A673 (cell line): ENCODE results near the gene HPCAL1. TPM values are rescaled to one million over a fixed set of nuclear protein-coding genes. Genes with fewer than 3 reads are reported as not detected.

ENCODE experiments used
- BruUV-seq: library from RNA; stranded (reverse); fragments of 400-500 nt; replicated peaks from 2 replicates; lab custom pipeline; 2021; lab: Mats Ljungman, UMichigan
- CTCF ChIA-PET: fragments of 300-600 bp; sonication (Branson Sonifier 250); formaldehyde crosslinking; loops from one replicate; lab custom pipeline; 2022; ENCODE audit warnings: antibody characterized with exemption; lab: Charles Lee
- POLR2A ChIA-PET: fragments of 300-600 bp; sonication (Branson Sonifier 250); formaldehyde crosslinking; loops from one replicate; lab custom pipeline; 2022; ENCODE audit warnings: antibody characterized with exemption; ENCODE audit not compliant: low non-redundant PET; lab: Charles Lee
- DNase-seq: peaks from one replicate; pipeline ENCODE4 v3.0.0-alpha.2; 2015; ENCODE audit warnings: low spot score
- H3K27ac ChIP-seq: fragments of 200-600 bp; sonication (generic); 2 replicates; pipeline ENCODE4 v1.5.1; 2016; ENCODE audit warnings: mixed run types, low read depth, mild to moderate bottlenecking, mixed read lengths, antibody characterized with exemption, low read length; ENCODE audit not compliant: poor library complexity, severe bottlenecking
- H3K27me3 ChIP-seq: fragments of 200-600 bp; sonication (generic); replicated peaks from 2 replicates; pipeline ENCODE4 v1.6.1; 2017; ENCODE audit warnings: mixed run types, low read depth, mild to moderate bottlenecking, mixed read lengths, antibody characterized with exemption, low read length; ENCODE audit not compliant: insufficient read depth, poor library complexity
- H3K36me3 ChIP-seq: fragments of 200-600 bp; sonication (generic); 2 replicates; pipeline ENCODE4 v1.6.1; 2016; ENCODE audit warnings: mixed run types, mild to moderate bottlenecking, mixed read lengths, antibody characterized with exemption, low read length; ENCODE audit not compliant: insufficient read depth, poor library complexity, severe bottlenecking
- H3K4me1 ChIP-seq: fragments of 200-600 bp; sonication (generic); 2 replicates; pipeline ENCODE4 v1.6.1; 2017; ENCODE audit warnings: mixed run types, mild to moderate bottlenecking, mixed read lengths, antibody characterized with exemption, low read length; ENCODE audit not compliant: insufficient read depth, poor library complexity, severe bottlenecking
- H3K4me3 ChIP-seq: fragments of 200-600 bp; sonication (generic); 2 replicates; pipeline ENCODE4 v1.5.1; 2016; ENCODE audit warnings: low read depth, mixed run types, mild to moderate bottlenecking, mixed read lengths, low read length; ENCODE audit not compliant: poor library complexity, severe bottlenecking
- H3K9me3 ChIP-seq: fragments of 200-600 bp; sonication (generic); 2 replicates; pipeline ENCODE4 v1.6.1; 2016; ENCODE audit warnings: mixed run types, low read depth, mild to moderate bottlenecking, mixed read lengths, antibody characterized with exemption, low read length; ENCODE audit not compliant: poor library complexity, severe bottlenecking
- EZH2 ChIP-seq: fragments of 200-600 bp; sonication (generic); IDR thresholded peaks from 2 replicates; pipeline ENCODE4 v1.6.1; 2017; ENCODE audit warnings: borderline replicate concordance, low read depth, mild to moderate bottlenecking, mixed read lengths, antibody characterized with exemption, low read length; ENCODE audit not compliant: poor library complexity, severe bottlenecking
- intact Hi-C: fragments of 100-400 bp; cut with micrococcal nuclease; formaldehyde crosslinking; loops from one replicate; pipeline ENCODE4 v1.10.0; 2022; ENCODE audit not compliant: unreplicated experiment
- total RNA-seq: library from RNA; stranded (reverse); gene quantifications from 2 replicates; pipeline ENCODE4 v1.2.3, GENCODE V29; 2021
- TF ChIP-seq, protein P1 (sequence below): fragments of 300-800, 200-600 bp; sonication (generic); conservative IDR thresholded peaks from 2 replicates; pipeline ENCODE4 v1.5.1; 2017; ENCODE audit warnings: low read depth, mild to moderate bottlenecking, antibody characterized with exemption, low read length, moderate library complexity, mixed read lengths

The HPCAL1 gene
- total RNA-seq, 1 experiment from 2014 or later, result 9.7 TPM

DNA sequence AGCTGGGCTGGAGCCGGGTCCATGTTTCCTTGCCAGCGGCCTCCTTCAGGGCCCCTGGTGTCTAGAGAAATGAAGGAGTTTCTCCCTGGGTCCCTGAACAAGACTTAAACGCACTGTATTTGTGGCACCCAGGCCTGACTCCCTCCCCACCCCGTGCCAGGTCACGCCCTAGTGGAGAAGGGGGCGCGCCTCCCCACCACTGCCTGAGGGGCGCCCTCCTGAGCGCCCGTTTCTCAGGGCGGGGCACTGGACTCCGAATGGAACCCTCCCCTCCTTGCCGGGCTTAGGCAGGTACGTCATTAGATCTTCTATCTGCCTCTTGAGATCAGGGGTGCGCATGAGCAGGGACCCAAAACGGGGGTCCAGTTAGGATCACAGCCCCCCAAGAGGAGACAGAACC, 129.1 kb downstream of the HPCAL1 start:
- DNase-seq, result no peak
- H3K27ac ChIP-seq, result no peak overlapping the region
- CTCF ChIA-PET, result no interaction called here
- POLR2A ChIA-PET, result interaction anchor here (0.6 kb wide), 1 partner anchor 893 kb away, joined by 3 read pairs; no protein-coding TSS in a partner anchor
- H3K9me3 ChIP-seq, result no peaks in the 10 kb centered on the region
- intact Hi-C loops, result no loop called here
- no peaks in the 10 kb centered on the region for H3K4me1 ChIP-seq
- no peaks in the 10 kb centered on the region for H3K27me3 ChIP-seq
- BruUV-seq, result no TSS peak
- TF ChIP-seq EZH2, result no peak
- TF ChIP-seq, protein P1, sequence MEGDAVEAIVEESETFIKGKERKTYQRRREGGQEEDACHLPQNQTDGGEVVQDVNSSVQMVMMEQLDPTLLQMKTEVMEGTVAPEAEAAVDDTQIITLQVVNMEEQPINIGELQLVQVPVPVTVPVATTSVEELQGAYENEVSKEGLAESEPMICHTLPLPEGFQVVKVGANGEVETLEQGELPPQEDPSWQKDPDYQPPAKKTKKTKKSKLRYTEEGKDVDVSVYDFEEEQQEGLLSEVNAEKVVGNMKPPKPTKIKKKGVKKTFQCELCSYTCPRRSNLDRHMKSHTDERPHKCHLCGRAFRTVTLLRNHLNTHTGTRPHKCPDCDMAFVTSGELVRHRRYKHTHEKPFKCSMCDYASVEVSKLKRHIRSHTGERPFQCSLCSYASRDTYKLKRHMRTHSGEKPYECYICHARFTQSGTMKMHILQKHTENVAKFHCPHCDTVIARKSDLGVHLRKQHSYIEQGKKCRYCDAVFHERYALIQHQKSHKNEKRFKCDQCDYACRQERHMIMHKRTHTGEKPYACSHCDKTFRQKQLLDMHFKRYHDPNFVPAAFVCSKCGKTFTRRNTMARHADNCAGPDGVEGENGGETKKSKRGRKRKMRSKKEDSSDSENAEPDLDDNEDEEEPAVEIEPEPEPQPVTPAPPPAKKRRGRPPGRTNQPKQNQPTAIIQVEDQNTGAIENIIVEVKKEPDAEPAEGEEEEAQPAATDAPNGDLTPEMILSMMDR, result no peak
- no peaks in the 10 kb centered on the region for H3K36me3 ChIP-seq
- H3K4me3 ChIP-seq, result no peak overlapping the region

DNA sequence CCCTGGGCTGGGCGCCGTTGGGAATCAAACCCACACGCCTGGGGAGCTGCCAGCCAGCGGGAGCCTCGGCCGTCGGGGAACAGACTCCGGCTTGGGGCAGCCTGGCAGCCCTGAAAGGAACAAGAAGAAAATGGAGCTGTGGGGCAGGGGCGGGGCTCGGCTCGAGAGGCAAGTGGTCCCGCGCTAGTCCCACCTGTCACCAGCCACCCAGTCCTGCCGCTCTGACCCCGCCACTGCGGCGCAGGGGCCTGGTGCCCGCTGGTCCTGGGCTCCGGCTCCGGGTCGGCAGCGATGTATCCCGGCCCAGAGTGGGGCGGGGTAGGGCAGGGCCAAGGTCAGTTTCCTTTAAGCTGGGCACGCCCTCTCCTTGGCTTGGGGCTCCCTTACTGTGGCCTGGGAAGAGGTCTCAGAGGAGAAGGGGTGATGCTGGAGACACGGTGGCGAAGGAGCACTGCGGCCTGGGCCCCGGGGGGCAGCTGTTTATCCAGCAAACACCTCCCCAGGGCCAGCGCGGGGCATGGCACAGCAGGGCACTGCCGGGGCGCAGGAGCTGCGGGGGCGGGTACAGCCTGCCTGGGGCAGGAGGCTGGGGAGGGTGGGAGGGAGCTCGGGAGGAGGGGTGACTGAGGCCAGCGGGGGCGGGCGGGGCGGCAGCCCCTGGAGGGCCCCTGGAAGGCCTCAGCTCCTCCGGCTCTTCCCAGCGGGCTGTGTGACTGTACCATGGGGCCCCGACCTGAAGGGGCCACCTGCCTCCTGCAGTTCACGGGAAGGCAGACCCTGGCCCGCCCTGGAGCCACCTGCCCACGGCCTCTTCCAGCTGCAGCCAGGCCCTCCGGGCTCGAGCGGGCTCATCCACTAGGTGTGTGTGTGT, 129.8 kb downstream of the HPCAL1 start:
- ChIA-PET POLR2A (interaction anchor here (0.5 kb wide), 1 partner anchor 302 kb away, joined by 4 read pairs; no protein-coding TSS in a partner anchor), CTCF (interaction anchor here (0.6 kb wide), 1 partner anchor 630 kb away, joined by 3 read pairs; no protein-coding TSS in a partner anchor)
- BruUV-seq, result no TSS peak
- DNase-seq, result no peak
- Histone ChIP-seq H3K36me3 (no peaks in the 10 kb centered on the region), H3K27ac (no peak overlapping the region), H3K27me3 (no peaks in the 10 kb centered on the region), H3K4me3 (no peak overlapping the region), H3K9me3 (no peaks in the 10 kb centered on the region), H3K4me1 (no peaks in the 10 kb centered on the region)
- TF ChIP-seq EZH2, result no peak
- TF ChIP-seq, protein P1, result no peak
- intact Hi-C loops, result no loop called here

DNA sequence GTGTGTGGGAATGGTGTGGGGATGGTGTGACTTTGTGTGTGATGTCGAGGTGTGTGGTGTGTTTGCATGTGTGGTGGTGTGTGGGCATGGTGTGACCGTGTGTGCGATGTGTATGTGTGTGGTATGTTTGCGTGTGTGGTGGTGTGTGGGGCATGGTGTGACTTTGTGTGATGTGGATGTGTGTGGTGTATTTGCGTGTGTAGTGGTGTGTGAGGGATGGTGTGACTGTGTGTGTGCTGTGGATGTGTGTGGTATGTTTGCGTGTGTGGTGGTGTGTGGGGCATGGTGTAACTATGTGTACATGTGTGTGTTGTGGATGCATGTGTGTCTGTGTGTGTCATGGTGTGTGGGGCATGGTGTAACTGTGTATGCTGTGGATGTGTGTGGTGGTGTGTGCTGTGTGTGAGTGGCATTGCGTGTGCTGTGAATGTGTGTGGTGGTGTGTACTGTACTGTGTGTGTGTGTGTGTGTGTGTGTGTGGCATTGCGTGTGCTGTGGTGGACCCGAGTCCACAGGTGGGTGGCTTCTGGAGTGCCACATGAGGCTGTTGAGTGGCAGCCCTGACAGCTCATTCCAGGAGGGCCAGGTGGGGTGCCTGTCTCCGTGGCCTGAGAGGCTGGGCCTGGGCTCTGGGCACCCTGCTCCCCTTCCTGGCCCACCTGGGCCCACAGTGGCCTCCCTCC, 130.7 kb downstream of the HPCAL1 start:
- no peak for DNase-seq
- Histone ChIP-seq H3K9me3 (no peaks in the 10 kb centered on the region), H3K4me1 (no peaks in the 10 kb centered on the region), H3K36me3 (no peaks in the 10 kb centered on the region), H3K27me3 (no peaks in the 10 kb centered on the region), H3K27ac (no peak overlapping the region), H3K4me3 (no peak overlapping the region)
- ChIA-PET CTCF (interaction anchor here (1.0 kb wide), 1 partner anchor 361 kb away, joined by 3 read pairs; no protein-coding TSS in a partner anchor), POLR2A (no interaction called here)
- BruUV-seq, result no TSS peak
- intact Hi-C loops, result no loop called here
- TF ChIP-seq EZH2, result no peak
